Activated CD8-positive, alpha-beta memory T cell treated with anti-CD3 and anti-CD28 coated beads, Interleukin-2, amount 50 U/mL, for 1 hour (primary cell): ENCODE data around the gene AGAP9.
"Not testable (repeated sequence)": the region's sequence is repeated elsewhere in the genome, so short reads cannot be mapped to it uniquely, and the experiment has no call there.

Experiments
- DNase-seq: peaks from one replicate; pipeline ENCODE4 v3.0.0-alpha.2; 2020; ENCODE audit errors: extremely low read depth

The AGAP9 gene

DNA sequence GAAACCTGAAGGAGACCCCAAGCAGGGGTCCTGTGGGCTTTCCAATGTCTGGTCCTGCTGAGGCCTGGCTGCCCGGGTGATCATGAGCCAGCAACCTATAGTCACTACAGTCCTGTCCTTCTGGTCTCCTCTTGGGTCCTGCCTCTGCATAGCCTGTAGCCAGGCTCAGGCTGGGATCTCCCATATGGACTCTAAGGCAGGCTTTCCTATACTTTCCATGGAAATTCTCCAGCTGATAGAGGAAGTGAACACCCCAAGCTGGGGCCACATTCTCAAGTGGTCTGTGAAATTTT, 66.0 kb downstream of the AGAP9 start:
- DNase-seq, result no peak

DNA sequence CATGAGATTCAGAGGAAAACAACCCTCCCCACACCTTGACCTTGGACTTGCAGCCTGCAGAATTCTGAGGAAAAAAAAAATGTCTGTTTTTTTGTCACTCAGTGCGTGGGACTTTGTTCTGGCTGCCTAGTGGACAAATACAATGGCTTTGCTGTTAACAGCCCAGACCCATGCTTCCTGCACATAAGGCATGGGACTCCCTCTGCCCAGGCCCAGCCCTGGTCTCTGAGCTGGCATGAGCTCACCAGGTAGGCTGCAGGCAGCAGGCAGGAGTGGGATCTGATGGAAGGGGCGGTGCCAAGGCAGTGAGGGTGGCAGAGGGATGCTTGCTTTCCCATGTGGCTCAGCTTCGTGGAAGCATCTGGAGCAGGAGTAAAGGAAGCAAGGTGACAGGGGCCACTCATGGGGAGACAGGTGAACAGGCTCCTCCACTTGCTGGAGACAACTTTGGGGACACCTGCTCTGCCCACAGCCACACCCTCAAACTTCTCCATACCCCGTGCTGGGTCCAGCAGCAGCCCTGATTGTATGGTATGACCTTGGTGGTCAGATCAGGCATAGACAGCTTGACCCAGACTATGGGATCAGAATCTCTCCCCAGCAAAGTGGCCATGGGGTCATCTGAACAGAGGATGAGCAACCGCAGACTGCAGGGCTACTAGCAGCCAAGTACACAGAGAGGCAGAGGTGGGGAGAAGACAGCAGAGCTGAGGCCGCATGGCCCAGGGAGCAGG, 66.5 kb downstream of the AGAP9 start:
- DNase-seq, result no peak

DNA sequence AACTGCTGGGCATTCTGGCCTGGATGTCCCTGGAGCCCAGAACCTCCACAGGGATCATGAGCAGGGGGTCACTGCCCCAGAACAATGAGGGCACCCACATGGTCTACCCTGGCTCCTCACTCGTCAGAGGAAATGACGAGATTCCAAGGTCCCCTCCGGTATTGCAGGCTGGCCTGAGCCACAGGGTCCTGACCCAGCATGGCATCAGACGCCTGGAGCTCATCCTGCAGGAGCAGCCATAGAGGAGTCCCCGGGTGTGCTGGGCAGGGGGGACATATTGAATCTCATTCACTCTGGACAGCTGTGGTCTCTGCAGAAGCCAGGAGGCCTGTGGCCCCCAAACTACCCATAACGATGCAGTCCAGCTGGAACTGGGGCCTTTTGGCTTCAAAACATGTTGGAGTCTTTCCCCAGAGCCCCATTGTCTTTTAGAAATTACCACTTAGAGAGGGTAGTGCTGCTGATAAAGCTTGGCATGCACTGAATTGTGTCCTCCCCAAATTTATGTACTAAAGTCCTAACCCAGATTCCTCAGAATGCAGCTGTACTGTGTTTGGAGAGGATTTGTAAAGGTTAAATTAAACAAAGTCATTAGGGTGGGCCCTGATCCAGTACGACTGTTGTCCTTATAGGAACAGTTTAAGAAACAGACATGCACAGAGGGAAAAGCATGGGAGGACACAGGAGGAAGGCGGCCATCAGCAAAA, 67.2 kb downstream of the AGAP9 start:
- no peak for DNase-seq

DNA sequence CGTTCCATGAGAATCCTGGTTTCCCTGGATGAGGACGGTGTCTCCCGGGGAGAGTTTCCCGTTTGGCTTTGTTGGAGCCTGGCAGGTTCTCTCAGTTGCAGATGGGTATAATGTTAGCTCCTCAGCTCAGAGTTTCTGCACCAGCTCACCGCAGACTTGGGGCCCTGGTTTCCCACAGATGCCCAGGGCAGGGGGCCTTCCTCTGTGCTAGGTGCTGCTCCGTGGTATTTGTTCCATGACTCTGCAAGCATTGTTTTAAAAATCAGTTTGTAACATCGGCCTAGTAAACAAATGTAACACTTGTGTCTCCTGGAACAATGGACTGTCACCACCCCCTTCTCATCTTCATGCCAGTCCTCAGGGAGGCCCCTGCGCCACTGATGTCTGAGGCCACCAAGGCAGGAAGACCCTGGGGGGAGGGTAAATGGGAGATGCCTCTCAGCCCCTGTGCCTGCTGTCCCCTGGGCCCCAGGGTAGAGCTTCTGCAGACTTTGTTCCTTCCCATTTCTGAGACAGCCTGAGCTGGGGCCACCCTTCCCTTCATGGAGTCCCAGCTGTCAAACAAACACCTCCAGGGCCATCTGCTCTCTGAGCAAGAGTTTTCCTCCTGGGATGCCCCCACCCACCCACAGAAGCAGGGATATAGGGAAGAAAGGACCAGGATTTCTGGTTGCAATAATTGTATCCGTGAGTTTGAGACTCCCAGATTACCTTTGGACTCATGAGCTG, 67.9 kb downstream of the AGAP9 start:
- DNase-seq, result not testable (repeated sequence)

DNA sequence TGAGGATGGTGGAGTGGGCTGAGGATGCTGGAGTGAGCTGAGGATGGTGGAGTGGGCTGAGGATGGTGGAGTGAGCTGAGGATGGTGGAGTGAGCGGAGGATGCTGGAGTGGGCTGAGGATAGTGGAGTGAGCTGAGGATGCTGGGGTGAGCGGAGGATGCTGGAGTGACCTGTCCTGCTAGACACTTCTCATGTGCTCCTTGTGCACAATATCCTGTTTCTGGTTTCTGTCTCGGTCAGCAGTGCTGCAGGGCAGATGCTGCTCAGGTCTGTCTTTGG, 68.7 kb downstream of the AGAP9 start:
- no peak for DNase-seq

DNA sequence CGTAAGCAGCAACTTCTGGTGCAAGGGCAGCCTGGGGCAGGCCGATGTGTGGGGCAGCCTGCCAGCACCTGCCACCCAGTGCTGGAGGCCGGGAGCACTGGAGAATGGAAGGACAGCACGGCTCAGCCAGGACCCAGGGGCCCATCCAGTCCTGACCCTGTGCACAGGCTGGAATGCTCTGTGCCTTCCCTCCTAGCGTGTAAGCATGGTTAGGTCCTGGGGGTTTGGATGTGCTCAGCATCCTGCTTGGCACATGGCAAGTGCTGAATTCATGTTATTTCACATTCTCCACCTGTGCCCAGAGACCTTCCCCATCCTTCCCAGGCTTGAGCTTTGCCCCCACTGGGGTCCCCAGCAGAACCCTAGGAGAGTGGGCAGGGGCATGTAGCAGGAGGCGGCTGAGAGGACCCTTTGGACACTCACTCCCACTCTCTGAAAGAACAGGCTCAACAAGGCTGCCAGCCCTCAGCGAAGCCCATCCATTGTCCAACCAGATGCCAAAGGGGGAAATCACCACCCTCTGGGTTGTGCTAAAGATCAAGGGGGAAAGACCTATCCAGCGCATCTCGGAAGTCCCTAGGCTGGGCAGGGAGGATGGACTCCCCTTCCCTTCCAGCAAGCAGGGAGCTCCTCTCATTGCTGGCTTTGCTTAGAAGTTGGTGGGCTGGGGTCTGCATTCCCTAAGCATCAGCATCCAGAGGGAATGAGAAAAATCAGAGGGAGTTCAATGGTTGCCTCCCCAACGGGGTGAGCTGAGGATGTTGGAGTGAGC, 69.2 kb downstream of the AGAP9 start:
- no peak for DNase-seq

DNA sequence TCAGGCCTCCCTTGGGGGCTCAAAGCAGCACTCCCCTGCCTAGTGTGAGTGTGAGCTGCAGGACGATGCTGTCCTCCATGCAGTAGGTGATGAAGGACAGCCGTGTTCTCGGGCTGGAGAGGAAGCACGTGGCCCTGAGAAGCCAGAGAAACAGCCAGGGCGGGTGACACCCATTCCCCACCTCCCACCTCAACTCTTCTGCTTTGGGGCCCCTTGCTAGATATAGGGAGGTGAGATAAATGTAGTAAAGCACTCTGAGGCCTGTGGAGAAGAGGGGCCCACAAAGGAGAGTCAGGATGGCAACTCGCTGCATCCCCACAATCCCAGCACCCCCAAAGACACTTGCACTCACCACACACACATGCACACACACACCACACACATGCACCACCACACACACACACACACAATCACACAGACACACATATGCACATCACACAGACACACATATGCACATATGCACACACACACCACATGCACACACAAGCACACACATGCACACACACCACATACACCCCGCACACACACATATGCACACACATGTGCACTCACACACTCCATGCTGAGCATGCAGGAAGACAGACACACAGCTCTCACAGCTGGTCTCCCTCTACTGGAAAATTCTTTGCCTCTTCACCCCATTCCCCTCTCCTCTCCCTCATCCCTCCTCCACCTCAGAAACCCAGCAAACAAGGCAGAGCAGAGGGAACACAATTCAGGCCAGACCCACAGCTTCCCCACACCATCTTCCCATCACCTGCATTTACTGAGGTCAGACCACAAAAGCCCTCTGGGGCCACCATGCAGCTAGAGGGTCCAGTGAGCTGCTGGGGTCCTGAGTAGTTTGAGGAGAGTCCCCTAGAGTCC, 70.1 kb downstream of the AGAP9 start:
- DNase-seq, result no peak

DNA sequence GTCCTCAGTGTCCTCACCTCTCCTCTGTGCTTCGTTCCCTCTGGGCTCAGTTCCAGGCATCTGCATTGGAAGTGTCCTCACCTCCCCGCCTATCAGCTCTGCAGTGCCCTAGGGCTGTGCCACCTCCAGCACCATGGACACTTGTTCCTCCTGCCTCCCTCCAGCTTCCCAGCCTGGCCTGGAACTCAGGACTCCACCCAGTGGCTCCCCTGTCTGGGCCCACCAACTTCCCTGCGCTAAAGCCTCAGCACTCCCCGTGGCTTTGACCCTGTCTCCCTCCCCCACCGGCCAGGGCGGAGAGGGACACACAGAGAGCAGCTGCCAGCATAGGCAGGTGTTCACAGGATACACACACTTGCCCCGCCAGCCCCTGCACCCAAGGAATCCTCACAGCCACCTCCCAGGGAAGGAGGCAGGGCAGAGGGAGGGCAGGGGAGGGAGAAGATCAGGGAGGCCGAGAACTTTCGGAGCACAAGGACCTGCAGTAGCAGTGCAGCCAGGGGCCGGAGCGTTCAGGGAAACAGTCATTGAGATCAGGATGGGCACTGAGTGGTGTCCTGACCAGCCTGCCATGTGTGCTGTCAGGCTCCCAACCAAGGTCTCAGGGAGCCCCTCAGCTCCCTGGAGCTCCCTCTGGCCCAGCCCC, 70.8 kb downstream of the AGAP9 start:
- no peak for DNase-seq

DNA sequence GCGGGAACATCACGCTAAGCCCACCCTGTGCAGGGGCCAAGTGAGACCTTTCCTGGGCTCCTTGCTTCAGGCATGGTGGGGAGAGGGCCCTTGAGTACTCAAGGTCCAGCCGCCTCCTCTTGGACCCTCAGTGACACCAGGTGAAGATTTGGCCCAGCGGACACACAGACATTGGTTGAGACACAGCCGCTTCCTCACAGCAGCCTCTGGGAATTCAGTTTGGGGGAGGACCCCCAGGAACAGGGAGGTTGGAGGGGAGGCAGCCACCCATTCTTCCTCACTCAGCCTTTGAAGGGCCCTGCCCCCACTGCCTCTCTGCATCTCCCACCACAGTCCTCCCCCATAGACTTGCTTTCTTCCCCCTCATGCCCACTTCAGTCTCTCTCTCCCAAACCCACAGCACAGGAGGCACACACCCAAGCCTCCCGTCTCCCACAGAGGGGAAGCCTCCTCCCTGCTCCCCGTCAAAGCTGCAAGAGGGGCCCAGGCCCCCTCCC, 71.4 kb downstream of the AGAP9 start:
- DNase-seq, result no peak
